Retinal pigment epithelial cell (primary cell): ENCODE data around the gene GNMT.
A peak's percentile ranks its signal among the peaks of the same experiment; 100 is the strongest.

Experiments used
- DNase-seq: peaks from one replicate; pipeline ENCODE4 v3.0.0-alpha.2; 2010; ENCODE audit warnings: low read depth
- H3K4me3 ChIP-seq: 2 replicates; pipeline ENCODE4 v1.5.1; 2011; ENCODE audit warnings: mild to moderate bottlenecking, low read length, control low read depth, moderate library complexity
- CTCF ChIP-seq: conservative IDR thresholded peaks from 2 replicates; pipeline ENCODE4 v1.5.1; 2011; ENCODE audit warnings: low read depth, low read length, control low read depth, inconsistent platforms

GNMT gene

DNA sequence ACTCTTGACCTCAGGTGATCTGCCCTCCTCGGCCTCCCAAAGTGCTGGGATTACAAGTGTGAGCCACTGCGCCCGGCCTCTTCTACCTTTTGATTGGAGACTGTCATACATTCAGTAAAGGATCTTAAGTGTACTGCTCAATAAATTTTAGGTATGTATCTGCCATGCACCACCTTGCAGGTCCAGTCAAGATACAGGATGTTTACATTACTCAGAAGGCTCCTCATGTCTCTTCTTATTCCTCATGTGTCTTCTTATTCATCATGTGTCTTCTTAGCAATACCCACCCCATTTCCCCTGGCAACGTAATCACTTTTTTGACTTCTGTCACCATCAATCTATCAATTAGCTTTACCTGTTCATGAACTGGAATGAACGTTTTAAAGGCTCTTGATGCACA is 45.3 kb downstream of the GNMT start:
- no peak for TF ChIP-seq CTCF
- H3K4me3 ChIP-seq: no peak overlapping the region
- no peak for DNase-seq

DNA sequence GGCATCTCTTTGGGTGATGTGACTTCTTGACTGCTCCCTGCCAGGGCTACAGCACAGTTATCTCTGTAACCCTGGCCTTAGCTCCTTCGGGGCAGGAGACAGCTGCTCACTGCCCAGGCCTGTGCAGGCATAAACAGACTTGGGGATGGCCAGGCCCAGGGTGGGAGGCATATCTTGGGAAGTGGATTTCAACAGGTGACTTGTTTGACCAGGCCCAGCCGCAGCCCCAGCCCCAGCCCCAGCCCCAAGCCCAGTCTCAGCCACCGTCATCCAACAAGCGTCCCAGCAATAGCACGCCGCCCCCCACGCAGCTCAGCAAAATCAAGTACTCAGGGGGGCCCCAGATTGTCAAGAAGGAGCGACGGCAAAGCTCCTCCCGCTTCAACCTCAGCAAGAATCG is 45.7 kb downstream of the GNMT start:
- TF ChIP-seq CTCF: no peak
- DNase-seq: no peak
- no peak overlapping the region for H3K4me3 ChIP-seq

- DNase-seq: no peak
- TF ChIP-seq CTCF: no peak
- no peak overlapping the region for H3K4me3 ChIP-seq
These were observed 46.6 kb downstream of the GNMT start for GRCh38 chr6:43007126-43007525.

DNA sequence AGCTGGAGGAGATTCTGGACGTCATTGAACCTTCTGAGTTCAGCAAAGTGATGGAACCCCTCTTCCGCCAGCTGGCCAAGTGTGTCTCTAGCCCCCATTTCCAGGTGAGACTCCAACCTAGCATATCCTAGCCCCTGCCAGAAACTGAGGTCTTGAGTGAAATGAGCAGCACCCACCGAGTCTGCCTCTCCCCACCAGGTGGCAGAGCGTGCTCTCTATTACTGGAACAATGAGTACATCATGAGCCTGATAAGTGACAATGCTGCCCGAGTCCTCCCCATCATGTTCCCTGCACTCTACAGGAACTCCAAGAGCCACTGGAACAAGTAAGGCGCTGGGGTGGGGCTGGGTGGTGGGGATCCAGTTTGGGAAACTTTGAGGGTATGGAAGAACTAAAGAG is 48.6 kb downstream of the GNMT start:
- peak; percentile 56 for TF ChIP-seq CTCF
- DNase-seq: no peak
- no peak overlapping the region for H3K4me3 ChIP-seq

- no peak for DNase-seq
- no peak for TF ChIP-seq CTCF
- H3K4me3 ChIP-seq: no peak overlapping the region
These were observed 50.7 kb downstream of the GNMT start for GRCh38 chr6:43011207-43011606.

- no peak overlapping the region for H3K4me3 ChIP-seq
- no peak for DNase-seq
- TF ChIP-seq CTCF: no peak
These were observed 51.8 kb downstream of the GNMT start for GRCh38 chr6:43012364-43012763.

- no peak for TF ChIP-seq CTCF
- DNase-seq: no peak
- H3K4me3 ChIP-seq: peak overlapping the region; percentile 66
These were observed 52.7 kb downstream of the GNMT start for GRCh38 chr6:43013097-43013842.
